Right cardiac atrium (tissue), 5 donors: ENCODE data around the gene GALNT14. TPM values are rescaled to one million over a fixed set of nuclear protein-coding genes. Genes with fewer than 3 reads are reported as not detected.
A peak's percentile ranks its signal among the peaks of the same experiment; 100 is the strongest.

Experiments used
- ATAC-seq, 2 donors: fragments of 200-7000 bp; cut with Tn5 transposase; one replicate each; pipeline versions ENCODE4 v1.8.0 to v1.9.1; 2020; ENCODE audit warnings: moderate library complexity in 2 of 2, mild to moderate bottlenecking in 1 of 2
- DNase-seq, 3 donors: peaks; one replicate each; pipeline ENCODE4 v3.0.0-alpha.2; 2020
- H3K27ac ChIP-seq: one replicate; pipeline ENCODE4 v1.5.1; 2013; ENCODE audit warnings: mild to moderate bottlenecking, low read length, control low read depth, moderate library complexity
- H3K27me3 ChIP-seq: one replicate; pipeline ENCODE4 v1.6.1; 2013; ENCODE audit not compliant: control insufficient read depth, insufficient read depth
- H3K4me1 ChIP-seq: one replicate; pipeline ENCODE4 v1.6.1; 2013; ENCODE audit warnings: low read length; ENCODE audit not compliant: control insufficient read depth, insufficient read depth
- H3K4me3 ChIP-seq: one replicate; pipeline ENCODE4 v1.5.1; 2013; ENCODE audit warnings: low read length, control low read depth
- H3K9me3 ChIP-seq: one replicate; pipeline ENCODE4 v1.6.1; 2013; ENCODE audit warnings: low read length; ENCODE audit not compliant: control insufficient read depth
- WGBS: extraction: QIAGEN DNeasy Blood & Tissue Kit; methylation state at CpG from one replicate; pipeline ENCODE4 v1.1.7; 2013; 5-methylcytosine and 5-hydroxymethylcytosine counted together
- intact Hi-C, 4 donors: fragments of 100-400 bp; cut with DNase I; formaldehyde crosslinking; loops; one replicate each; pipeline versions ENCODE4 v1.11.0 to v1.14.0; 2022 to 2023
- polyA plus RNA-seq: library from polyadenylated mRNA; stranded (reverse); fragments of 200-250 nt; gene quantifications from one replicate; pipeline ENCODE4 v1.2.3, GENCODE V29; 2013
- total RNA-seq, 4 donors: library from RNA; stranded (reverse); fragmentation: NEBNext Ultra II Directional; extraction: Animal tissue kit (Norgen Biotek cat#: 25700); gene quantifications; one replicate each; pipeline ENCODE4 v1.2.1, GENCODE V29; 2021
- donor health status: healthy with polysubstance abuse.
- donor health status: DM: no; HTN: yes; CAD: no.
- donor health status: DM: no; HTN: no; CAD: no.
- donor health status: DM: no; HTN: yes; CAD: no; lungs with severe emphysema.
- donor health status: DM: yes; HTN: yes; CAD: no.

The GALNT14 gene
- total and polyA plus RNA-seq, 5 donors: 0.21 to 0.25 TPM; not detected in 3

DNA sequence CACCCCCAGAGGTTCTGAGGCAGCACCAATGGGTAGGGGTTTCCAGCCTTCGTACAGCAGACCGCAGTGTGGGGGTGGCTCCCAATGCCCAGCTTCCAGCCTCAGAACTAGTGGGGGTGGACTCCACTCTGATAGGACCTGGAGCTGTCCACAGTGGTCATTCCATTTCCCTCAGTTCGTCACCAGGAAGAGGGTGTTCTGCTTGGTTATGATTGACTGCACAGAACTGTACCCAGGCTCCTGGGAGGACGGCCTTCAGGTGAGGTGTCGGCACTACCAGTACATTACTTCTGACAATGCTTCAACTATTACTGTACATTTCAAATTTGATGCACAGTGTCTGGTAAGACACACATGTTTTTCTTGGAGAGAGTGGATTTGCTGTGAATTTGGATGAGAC is 180.6 kb downstream of the GALNT14 start:
- no peak for ATAC-seq

GRCh38 chr2:30956995-30957394 is 181.2 kb downstream of the GALNT14 start:
- H3K4me3 ChIP-seq: no peak overlapping the region
- no peak for DNase-seq
- no peaks in the 10 kb centered on the region for H3K9me3 ChIP-seq
- no peaks in the 10 kb centered on the region for H3K4me1 ChIP-seq
- intact Hi-C loops: no loop called here
- no peak overlapping the region for H3K27ac ChIP-seq
- ATAC-seq: peak; percentile 53 to 65
- H3K27me3 ChIP-seq: no peaks in the 10 kb centered on the region

More for the DNA sequence above, 180.6 kb downstream of the GALNT14 start:
- 95% methylated on average over 5 of the region's 5 CpGs for WGBS
- DNase-seq: no peak
- Histone ChIP-seq H3K4me1 (no peaks in the 10 kb centered on the region), H3K27ac (no peak overlapping the region), H3K4me3 (no peak overlapping the region), H3K9me3 (no peaks in the 10 kb centered on the region), H3K27me3 (no peaks in the 10 kb centered on the region)
- intact Hi-C loops: no loop called here

- Histone ChIP-seq H3K4me3 (no peak overlapping the region), H3K27ac (no peak overlapping the region), H3K9me3 (no peaks in the 10 kb centered on the region), H3K27me3 (no peaks in the 10 kb centered on the region), H3K4me1 (no peaks in the 10 kb centered on the region)
- ATAC-seq (no peak), DNase-seq (no peak)
- WGBS: 95% methylated on average over 17 of the region's 17 CpGs
- intact Hi-C loops: no loop called here
Observed at GRCh38 chr2:30955516-30956132, 182.6 kb downstream of the GALNT14 start.

- Histone ChIP-seq H3K4me3 (no peak overlapping the region), H3K4me1 (no peaks in the 10 kb centered on the region), H3K27me3 (no peaks in the 10 kb centered on the region), H3K9me3 (no peaks in the 10 kb centered on the region), H3K27ac (no peak overlapping the region)
- ATAC-seq (peak in 1 of 2 donors; percentile 64), DNase-seq (no peak)
- WGBS: 26% methylated on average over 2 of the region's 2 CpGs
- intact Hi-C loops: no loop called here
Observed at GRCh38 chr2:30950339-30950738, 187.9 kb downstream of the GALNT14 start.

GRCh38 chr2:30949435-30949834 is 188.8 kb downstream of the GALNT14 start:
- no peak for ATAC-seq
- Histone ChIP-seq H3K27me3 (no peaks in the 10 kb centered on the region), H3K9me3 (no peaks in the 10 kb centered on the region), H3K4me1 (no peaks in the 10 kb centered on the region), H3K4me3 (no peak overlapping the region), H3K27ac (no peak overlapping the region)
- DNase-seq: no peak
- 95% methylated on average over 4 of the region's 4 CpGs for WGBS
- intact Hi-C loops: no loop called here

DNA sequence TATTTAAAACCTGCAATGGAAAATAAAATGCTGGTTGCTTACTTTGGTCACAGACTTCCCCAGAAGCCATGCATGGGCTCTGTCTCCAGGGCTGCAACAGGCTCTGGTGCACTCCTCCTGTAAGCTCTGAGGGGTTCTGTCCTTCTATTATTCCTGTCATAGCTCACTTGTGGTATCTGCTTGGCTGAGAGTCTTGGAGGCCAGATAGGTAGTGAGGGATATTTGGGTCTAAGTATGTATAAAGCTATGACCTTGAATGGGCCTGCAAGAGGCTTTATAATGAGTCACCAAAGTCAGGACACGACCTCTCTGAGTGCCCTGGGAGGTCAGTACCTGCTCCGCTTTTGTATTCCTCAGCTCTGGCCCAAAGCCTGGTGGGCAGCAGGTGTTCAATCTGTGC is 189.4 kb downstream of the GALNT14 start:
- ATAC-seq (no peak), DNase-seq (no peak)
- 95% methylated on average over 2 of the region's 2 CpGs for WGBS
- Histone ChIP-seq H3K4me1 (no peaks in the 10 kb centered on the region), H3K9me3 (no peaks in the 10 kb centered on the region), H3K4me3 (no peak overlapping the region), H3K27ac (no peak overlapping the region), H3K27me3 (no peaks in the 10 kb centered on the region)
- intact Hi-C loops: no loop called here

DNA sequence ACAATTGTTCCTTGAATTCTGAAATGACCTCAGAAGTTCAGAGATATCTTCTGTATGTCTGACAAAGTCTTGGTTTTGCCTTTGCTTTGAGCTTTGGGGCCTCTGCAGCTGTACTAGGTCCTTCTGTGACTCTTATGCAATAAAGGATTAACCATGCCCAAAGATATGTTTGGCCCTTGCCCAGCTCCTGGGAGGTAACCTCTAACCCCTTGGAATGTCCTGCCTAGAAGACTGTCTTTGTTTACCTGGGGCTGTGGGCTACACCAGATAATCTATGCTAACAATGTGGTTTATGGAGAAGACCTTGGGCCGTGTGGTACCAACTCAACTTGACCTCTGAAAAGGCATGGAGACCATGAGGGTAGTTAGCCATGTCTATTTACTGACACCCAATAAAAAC is 190.1 kb downstream of the GALNT14 start:
- no peak overlapping the region for H3K27ac ChIP-seq
- H3K4me3 ChIP-seq: no peak overlapping the region
- no peak for ATAC-seq
- no peak for DNase-seq
- no peaks in the 10 kb centered on the region for H3K4me1 ChIP-seq
- no peaks in the 10 kb centered on the region for H3K9me3 ChIP-seq
- WGBS: 92% methylated on average over 1 of the region's 1 CpG
- H3K27me3 ChIP-seq: no peaks in the 10 kb centered on the region
- intact Hi-C loops: no loop called here

DNA sequence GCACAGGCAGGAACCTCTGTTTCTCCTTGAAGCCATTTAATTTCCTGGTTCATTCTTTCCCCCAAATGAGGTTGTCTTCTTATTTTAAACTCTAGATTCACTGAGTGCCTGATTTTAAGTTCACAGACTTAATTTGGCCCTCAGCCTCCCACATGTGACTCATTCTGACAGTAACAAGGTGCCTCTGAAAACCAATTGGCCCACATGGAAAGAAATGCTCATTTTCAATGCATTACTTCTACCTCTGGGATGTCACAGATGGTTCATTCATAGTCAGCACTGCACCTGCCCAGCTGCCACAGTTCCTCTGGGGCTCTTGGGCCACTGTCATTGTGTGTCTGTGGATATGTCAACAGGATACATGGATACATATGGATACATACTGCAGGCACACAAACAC is 190.6 kb downstream of the GALNT14 start:
- intact Hi-C loops: no loop called here
- no peak overlapping the region for H3K4me3 ChIP-seq
- H3K27ac ChIP-seq: no peak overlapping the region
- H3K9me3 ChIP-seq: no peaks in the 10 kb centered on the region
- DNase-seq: no peak
- H3K4me1 ChIP-seq: no peaks in the 10 kb centered on the region
- no peak for ATAC-seq
- no peaks in the 10 kb centered on the region for H3K27me3 ChIP-seq

DNA sequence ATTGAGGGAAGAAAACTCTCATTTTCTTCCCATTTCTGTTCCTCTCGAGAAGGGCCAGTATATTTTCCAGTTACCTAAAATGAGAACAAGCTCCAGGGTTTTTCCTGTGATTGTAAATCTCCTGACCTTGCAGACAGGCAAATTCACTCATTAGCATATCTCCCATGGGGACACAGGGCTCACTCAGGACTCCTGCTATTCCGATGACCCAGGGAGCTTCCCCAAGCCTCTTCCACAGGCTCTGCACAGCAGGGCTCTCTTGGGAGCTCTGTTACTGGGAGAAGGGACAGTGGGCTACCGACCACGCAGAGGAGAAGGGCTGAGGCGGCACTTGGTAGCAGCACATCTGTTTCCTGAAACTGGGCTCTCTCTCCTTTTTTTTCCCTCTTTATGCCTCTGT is 195.8 kb downstream of the GALNT14 start:
- H3K27me3 ChIP-seq: no peaks in the 10 kb centered on the region
- intact Hi-C loops: no loop called here
- no peak overlapping the region for H3K4me3 ChIP-seq
- no peak overlapping the region for H3K27ac ChIP-seq
- no peaks in the 10 kb centered on the region for H3K9me3 ChIP-seq
- 48% methylated on average over 5 of the region's 5 CpGs for WGBS
- no peak for DNase-seq
- H3K4me1 ChIP-seq: no peaks in the 10 kb centered on the region
- ATAC-seq: no peak

GRCh38 chr2:30940839-30941238 is 197.4 kb downstream of the GALNT14 start:
- H3K4me3 ChIP-seq: no peak overlapping the region
- no peaks in the 10 kb centered on the region for H3K9me3 ChIP-seq
- H3K4me1 ChIP-seq: no peaks in the 10 kb centered on the region
- H3K27ac ChIP-seq: no peak overlapping the region
- 82% methylated on average over 2 of the region's 2 CpGs for WGBS
- H3K27me3 ChIP-seq: no peaks in the 10 kb centered on the region
- intact Hi-C loops: no loop called here
- ATAC-seq (no peak), DNase-seq (no peak)

GRCh38 chr2:30939364-30939763 is 198.9 kb downstream of the GALNT14 start:
- Histone ChIP-seq H3K9me3 (no peaks in the 10 kb centered on the region), H3K4me3 (no peak overlapping the region), H3K27ac (no peak overlapping the region), H3K27me3 (no peaks in the 10 kb centered on the region), H3K4me1 (no peaks in the 10 kb centered on the region)
- ATAC-seq: no peak
- 80% methylated on average over 4 of the region's 4 CpGs for WGBS
- intact Hi-C loops: no loop called here
- no peak for DNase-seq

- ATAC-seq (no peak), DNase-seq (no peak)
- no peaks in the 10 kb centered on the region for H3K4me1 ChIP-seq
- H3K27ac ChIP-seq: no peak overlapping the region
- H3K9me3 ChIP-seq: no peaks in the 10 kb centered on the region
- H3K4me3 ChIP-seq: no peak overlapping the region
- intact Hi-C loops: no loop called here
- no peaks in the 10 kb centered on the region for H3K27me3 ChIP-seq
- 85% methylated on average over 1 of the region's 1 CpG for WGBS
Observed at GRCh38 chr2:30938196-30938595, 200.0 kb downstream of the GALNT14 start.
